ENCODE results near the gene NFIA.

Gene NFIA

DNA sequence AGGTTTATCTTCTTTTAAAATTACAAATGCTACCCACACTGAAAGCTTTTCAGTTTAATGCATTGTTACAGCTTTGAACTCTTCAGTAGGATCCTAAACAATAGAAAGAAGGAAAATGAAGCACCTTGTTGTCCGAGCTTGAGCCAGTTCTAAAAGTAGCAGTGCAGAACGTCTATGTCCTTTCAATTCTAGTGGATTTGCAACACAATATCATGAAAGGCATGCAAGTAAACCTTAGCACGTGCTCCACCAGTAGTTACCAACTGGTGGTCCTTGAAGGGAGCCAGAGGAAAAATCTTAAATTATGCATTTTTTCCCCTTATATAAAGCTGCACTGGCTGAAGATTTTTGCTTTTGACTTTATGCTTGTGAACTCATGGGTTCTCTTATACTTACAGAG lies 208.2 kb downstream of the NFIA start:
- TF ChIP-seq, protein P1, sequence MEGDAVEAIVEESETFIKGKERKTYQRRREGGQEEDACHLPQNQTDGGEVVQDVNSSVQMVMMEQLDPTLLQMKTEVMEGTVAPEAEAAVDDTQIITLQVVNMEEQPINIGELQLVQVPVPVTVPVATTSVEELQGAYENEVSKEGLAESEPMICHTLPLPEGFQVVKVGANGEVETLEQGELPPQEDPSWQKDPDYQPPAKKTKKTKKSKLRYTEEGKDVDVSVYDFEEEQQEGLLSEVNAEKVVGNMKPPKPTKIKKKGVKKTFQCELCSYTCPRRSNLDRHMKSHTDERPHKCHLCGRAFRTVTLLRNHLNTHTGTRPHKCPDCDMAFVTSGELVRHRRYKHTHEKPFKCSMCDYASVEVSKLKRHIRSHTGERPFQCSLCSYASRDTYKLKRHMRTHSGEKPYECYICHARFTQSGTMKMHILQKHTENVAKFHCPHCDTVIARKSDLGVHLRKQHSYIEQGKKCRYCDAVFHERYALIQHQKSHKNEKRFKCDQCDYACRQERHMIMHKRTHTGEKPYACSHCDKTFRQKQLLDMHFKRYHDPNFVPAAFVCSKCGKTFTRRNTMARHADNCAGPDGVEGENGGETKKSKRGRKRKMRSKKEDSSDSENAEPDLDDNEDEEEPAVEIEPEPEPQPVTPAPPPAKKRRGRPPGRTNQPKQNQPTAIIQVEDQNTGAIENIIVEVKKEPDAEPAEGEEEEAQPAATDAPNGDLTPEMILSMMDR (IDR thresholded peaks at IDR 0.05; ENCODE audit: low read depth, low read length) = no peak
- DNase-seq (ENCODE audit: extremely low read depth, low read depth) = no peak

DNA sequence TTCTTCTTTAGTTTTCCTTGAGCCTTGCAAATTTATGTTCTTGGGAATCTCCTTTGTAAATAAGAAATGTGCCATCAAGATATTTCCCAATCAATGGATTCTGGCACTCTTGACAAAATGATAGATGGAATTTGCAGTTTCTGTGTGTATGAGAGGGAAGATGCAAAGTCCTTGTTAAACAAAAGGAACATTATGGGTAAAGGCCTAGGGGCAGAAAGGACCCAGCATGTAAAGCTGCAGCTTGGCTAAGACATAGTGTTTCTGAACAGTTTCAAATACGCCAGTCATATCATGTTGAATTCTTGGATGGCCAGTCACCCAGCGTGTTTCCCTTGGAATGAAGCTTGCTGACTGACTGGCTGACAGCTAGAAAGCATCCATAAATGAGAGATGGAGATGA lies 210.8 kb downstream of the NFIA start:
- TF ChIP-seq, protein P1 (IDR thresholded peaks at IDR 0.05; ENCODE audit: low read depth, low read length) = no peak
- DNase-seq (ENCODE audit: extremely low read depth, low read depth) = no peak

DNA sequence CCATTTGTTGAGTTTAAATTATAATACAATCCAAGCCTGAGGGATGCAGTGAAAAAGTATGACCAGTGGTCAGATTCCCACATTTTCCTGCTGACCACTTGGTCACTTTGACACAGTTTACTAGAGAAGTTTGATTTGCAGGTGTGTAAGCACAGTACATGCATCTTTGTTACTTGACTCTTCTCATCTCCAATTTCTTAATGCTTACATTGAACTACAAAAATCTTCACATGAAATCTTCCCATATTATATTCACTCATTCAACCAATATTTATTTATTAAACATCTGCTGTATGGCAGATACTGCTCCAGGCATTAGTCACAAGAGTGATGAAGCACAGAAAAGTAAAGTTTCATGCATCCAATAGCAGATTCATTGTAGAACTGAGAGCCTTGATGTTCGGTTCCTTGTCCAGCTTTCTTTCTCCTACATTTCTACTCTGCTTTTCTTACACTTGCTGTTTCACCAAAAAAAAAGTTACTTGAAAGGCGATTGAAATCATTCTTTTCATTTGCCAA lies 211.7 kb downstream of the NFIA start:
- TF ChIP-seq, protein P1 (IDR thresholded peaks at IDR 0.05; ENCODE audit: low read depth, low read length) = no peak
- DNase-seq (ENCODE audit: extremely low read depth, low read depth) = no peak

DNA sequence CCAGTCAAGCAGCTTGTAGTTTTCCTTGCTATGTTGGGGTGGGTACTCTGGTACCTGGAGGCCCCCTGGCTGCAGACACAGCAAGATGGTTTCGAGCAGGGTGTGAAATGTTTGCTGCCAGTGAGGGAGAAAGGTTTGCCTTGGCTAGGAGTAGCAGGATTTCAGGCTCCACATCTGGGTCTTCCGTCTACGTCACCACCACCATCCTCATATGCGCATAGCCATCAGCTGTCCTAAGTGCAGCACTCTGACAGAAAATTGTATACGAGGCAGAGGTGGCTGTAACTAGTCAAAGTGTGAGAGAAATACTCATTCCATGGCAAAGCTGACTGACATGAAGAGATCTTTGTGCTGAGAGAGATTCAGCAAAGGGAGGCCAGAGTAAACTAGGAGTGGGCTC lies 212.6 kb downstream of the NFIA start:
- DNase-seq (ENCODE audit: extremely low read depth, low read depth) = no peak
- TF ChIP-seq, protein P1 (IDR thresholded peaks at IDR 0.05; ENCODE audit: low read depth, low read length) = no peak

DNA sequence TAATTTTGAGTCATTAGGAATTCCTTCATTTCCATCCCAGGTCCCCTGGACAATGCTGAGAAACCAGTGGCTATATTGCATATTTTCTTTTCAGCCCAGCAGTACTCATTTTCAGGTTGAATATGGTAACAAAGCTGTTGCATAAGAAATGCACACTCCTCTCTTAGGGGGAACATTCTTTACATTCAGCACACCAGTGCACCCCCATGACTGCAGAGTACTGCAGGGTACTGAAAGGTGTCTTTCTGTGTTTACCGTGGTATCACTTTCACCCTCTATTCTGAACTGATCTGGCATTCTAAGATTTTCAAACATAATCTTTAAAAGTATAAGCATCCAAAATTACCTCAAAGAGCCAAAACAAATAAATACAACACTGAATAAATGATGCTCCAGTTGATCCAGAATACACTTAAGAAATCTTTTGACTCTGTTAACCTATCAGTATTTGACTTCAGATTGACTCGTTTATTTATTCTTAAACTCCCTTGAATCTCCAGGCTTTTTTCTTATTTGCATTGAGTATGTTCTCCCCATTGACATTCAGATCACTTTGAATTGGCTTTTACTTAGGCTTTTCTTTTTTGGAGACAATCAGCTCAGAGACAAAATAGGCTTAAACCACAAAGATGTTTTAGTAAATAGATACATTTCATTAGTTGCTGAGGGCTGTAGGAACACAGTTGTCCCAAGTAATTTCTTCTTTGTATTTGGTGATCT lies 213.6 kb downstream of the NFIA start:
- no peak for DNase-seq (ENCODE audit: extremely low read depth, low read depth)
- TF ChIP-seq, protein P1 (IDR thresholded peaks at IDR 0.05; ENCODE audit: low read depth, low read length) = no peak

DNA sequence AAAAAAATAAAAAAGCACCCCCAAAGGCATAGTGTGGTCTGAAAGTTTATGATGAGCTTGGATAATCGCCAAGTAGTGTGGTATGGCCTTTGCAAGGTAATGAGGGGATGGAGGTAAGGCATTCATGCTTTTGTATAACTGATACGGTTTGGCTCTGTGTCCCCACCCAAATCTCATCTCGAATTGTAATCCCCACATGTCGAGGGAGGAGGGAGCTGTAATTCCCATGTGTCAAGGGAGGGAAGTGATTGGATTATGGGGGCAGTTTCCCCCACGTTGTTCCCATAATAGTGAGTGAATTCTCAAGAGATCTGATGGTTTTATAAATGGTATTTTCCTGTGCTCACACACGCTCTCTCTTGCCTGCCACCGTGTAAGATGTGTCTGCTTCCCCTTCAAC lies 215.5 kb downstream of the NFIA start:
- TF ChIP-seq, protein P1 (IDR thresholded peaks at IDR 0.05; ENCODE audit: low read depth, low read length) = no peak
- no peak for DNase-seq (ENCODE audit: extremely low read depth, low read depth)

DNA sequence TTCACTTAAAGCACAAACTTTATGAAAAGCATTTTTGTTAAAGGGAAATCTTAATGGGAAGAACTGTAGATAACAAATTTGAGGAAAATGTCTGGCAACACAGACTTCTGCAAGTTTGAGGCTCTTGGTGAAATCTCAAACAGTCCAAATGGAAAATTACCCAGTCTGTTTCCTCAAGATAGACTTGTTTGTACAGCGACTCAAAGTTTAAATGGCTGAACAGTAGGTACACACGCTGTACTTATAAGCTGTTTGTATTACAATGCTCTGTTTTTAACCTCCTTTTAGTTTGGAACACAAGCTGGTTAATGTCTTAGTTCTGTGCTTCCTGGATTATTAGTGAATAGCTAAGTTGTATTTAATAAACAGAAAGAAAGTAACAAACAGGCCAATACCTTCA lies 217.1 kb downstream of the NFIA start:
- TF ChIP-seq, protein P1 (IDR thresholded peaks at IDR 0.05; ENCODE audit: low read depth, low read length) = no peak
- no peak for DNase-seq (ENCODE audit: extremely low read depth, low read depth)

Measured in AG09319 (cell line).